ENCODE data around the gene NR4A1. TPM values are rescaled to one million over a fixed set of nuclear protein-coding genes. Genes with fewer than 3 reads are reported as not detected.

The NR4A1 gene
- total RNA-seq (10 to 100 TPM; 67.0 to 79.2 TPM), total RNA-seq (0.33 to 2,214 (median 29.1) reads per million in 172 experiments)
- polyA plus RNA-seq (2013, experiment 1 of 2), result 9.6 TPM
- 80.9 TPM for polyA plus RNA-seq (2013, experiment 2 of 2)

- peaks cover 36% of the 10 kb centered on the region for H3K4me1 ChIP-seq (ENCODE audit: insufficient read depth, low read length)
- H3K36me3 ChIP-seq (ENCODE audit: insufficient read depth, low read length), result no peaks in the 10 kb centered on the region
- intact Hi-C loops (cut with DNase I, micrococcal nuclease), result loop anchor here (1.0 to 2.0 kb wide), 4 partner anchors 14 to 44 kb away; partner anchors contain the start of gene ATG101 (in 2 of the 2)
- DNase-seq, result peak; percentile 96 to 100 (median 99)
- Mint-ChIP-seq H3K4me3 (peak within 1 kb of the TSS; percentile 93), H3K27ac (peak within 1 kb of the TSS; percentile 98), H3K4me1 (ENCODE audit: low read depth) (peaks cover 41% of the 10 kb centered on the region), H3K27me3 (no peaks in the 10 kb centered on the region), H3K9me3 (no peaks in the 10 kb centered on the region), H3K36me3 (ENCODE audit: low read depth) (peaks cover 5% of the 10 kb centered on the region)
- peak; percentile 84 for ATAC-seq (ENCODE audit: poor library complexity)
- ChIA-PET CTCF (interaction anchor here (1.0 to 3.2 kb wide), 10 partner anchors 11 to 58 kb away, joined by 3 to 62 read pairs (median 6); partner anchors contain the start of gene ATG101), POLR2A (interaction anchor here (0.8 to 2.5 kb wide), 10 partner anchors 9 to 44 kb away, joined by 5 to 47 read pairs (median 8); partner anchors contain the start of genes ATG101 and TAMALIN)
- H3K4me3 ChIP-seq (ENCODE audit: low read length), result peak within 1 kb of the TSS; percentile 86
- H3K27me3 ChIP-seq (ENCODE audit: control insufficient read depth in 1 of 2, insufficient read depth in 2 of 2, low read length in 2 of 2), result no peaks in the 10 kb centered on the region
- TF ChIP-seq CTCF (IDR thresholded peaks at IDR 0.05), result no peak
- no peaks in the 10 kb centered on the region for H3K9me3 ChIP-seq (ENCODE audit: control insufficient read depth in 1 of 2, insufficient read depth in 1 of 2, low read length in 2 of 2)
- H3K27ac ChIP-seq (ENCODE audit: low read depth in 1 of 2, low read length in 2 of 2), result peak within 1 kb of the TSS; percentile 91 to 98
Measured at GRCh38 chr12:52050758-52051541, at the start of gene NR4A1. Gene NR4A1, plus strand, starts transcription at chr12:52051442. Its CDS starts 2,887 bp downstream, at chr12:52054329.

- Histone ChIP-seq H3K36me3 (ENCODE audit: insufficient read depth, low read length) (no peaks in the 10 kb centered on the region), H3K27ac (ENCODE audit: low read depth in 1 of 2, low read length in 2 of 2) (no peak overlapping the region), H3K4me3 (ENCODE audit: low read length) (no peak overlapping the region), H3K27me3 (ENCODE audit: control insufficient read depth in 1 of 2, insufficient read depth in 2 of 2, low read length in 2 of 2) (no peaks in the 10 kb centered on the region), H3K4me1 (ENCODE audit: insufficient read depth, low read length) (peaks cover 20% of the 10 kb centered on the region), H3K9me3 (ENCODE audit: control insufficient read depth in 1 of 2, insufficient read depth in 1 of 2, low read length in 2 of 2) (no peaks in the 10 kb centered on the region)
- H3K27ac Mint-ChIP-seq, result peak overlapping the region; percentile 49
- ATAC-seq (ENCODE audit: poor library complexity) (no peak), DNase-seq (no peak)
- peaks cover 13% of the 10 kb centered on the region for H3K4me1 Mint-ChIP-seq (ENCODE audit: low read depth)
- H3K9me3 Mint-ChIP-seq, result no peaks in the 10 kb centered on the region
- H3K4me3 Mint-ChIP-seq, result peak overlapping the region; percentile 15
- H3K36me3 Mint-ChIP-seq (ENCODE audit: low read depth), result peaks cover 7% of the 10 kb centered on the region
- ChIA-PET POLR2A (interaction anchor here (2.2 kb wide), 1 partner anchor 23 kb away, joined by 8 read pairs; no protein-coding TSS in a partner anchor), CTCF (interaction anchor here (1.0 to 10.8 kb wide), 9 partner anchors 9 to 82 kb away, joined by 3 to 184 read pairs (median 3); partner anchors contain the start of genes ATG101 and NR4A1)
- H3K27me3 Mint-ChIP-seq, result no peaks in the 10 kb centered on the region
- intact Hi-C loops (cut with DNase I, micrococcal nuclease), result no loop called here
- TF ChIP-seq CTCF (IDR thresholded peaks at IDR 0.05), result no peak
Measured at GRCh38 chr12:52003016-52003550, 48.2 kb upstream of the NR4A1 start.

- Histone ChIP-seq H3K36me3 (ENCODE audit: insufficient read depth, low read length) (no peaks in the 10 kb centered on the region), H3K27me3 (ENCODE audit: control insufficient read depth in 1 of 2, insufficient read depth in 2 of 2, low read length in 2 of 2) (no peaks in the 10 kb centered on the region), H3K4me1 (ENCODE audit: insufficient read depth, low read length) (peaks cover 25% of the 10 kb centered on the region), H3K27ac (ENCODE audit: low read depth in 1 of 2, low read length in 2 of 2) (no peak overlapping the region), H3K9me3 (ENCODE audit: control insufficient read depth in 1 of 2, insufficient read depth in 1 of 2, low read length in 2 of 2) (no peaks in the 10 kb centered on the region), H3K4me3 (ENCODE audit: low read length) (no peak overlapping the region)
- peaks cover 12% of the 10 kb centered on the region for H3K36me3 Mint-ChIP-seq (ENCODE audit: low read depth)
- intact Hi-C loops (cut with DNase I, micrococcal nuclease), result no loop called here
- peak overlapping the region; percentile 49 for H3K27ac Mint-ChIP-seq
- peak overlapping the region; percentile 15 for H3K4me3 Mint-ChIP-seq
- no peak for DNase-seq
- POLR2A ChIA-PET, result interaction anchor here (1.8 to 2.2 kb wide), 2 partner anchors 19 to 22 kb away, joined by 6 to 8 read pairs; no protein-coding TSS in a partner anchor
- CTCF ChIA-PET, result interaction anchor here (1.0 to 10.8 kb wide), 10 partner anchors 9 to 81 kb away, joined by 3 to 184 read pairs (median 3); partner anchors contain the start of genes ATG101 and NR4A1
- TF ChIP-seq CTCF (IDR thresholded peaks at IDR 0.05), result no peak
- H3K4me1 Mint-ChIP-seq (ENCODE audit: low read depth), result peaks cover 18% of the 10 kb centered on the region
- no peak for ATAC-seq (ENCODE audit: poor library complexity)
- H3K9me3 Mint-ChIP-seq, result no peaks in the 10 kb centered on the region
- H3K27me3 Mint-ChIP-seq, result no peaks in the 10 kb centered on the region
Measured at GRCh38 chr12:52003591-52003990, 47.7 kb upstream of the NR4A1 start.

Measured in CD4-positive, alpha-beta T cell (primary cell).